Measurements from ENCODE around the gene STOX2. TPM values are rescaled to one million over a fixed set of nuclear protein-coding genes. Genes with fewer than 3 reads are reported as not detected.

The STOX2 gene
- polyA plus RNA-seq, 1 of the 3 experiments (the other 2 are of a cell fraction): 0.16 TPM

DNA sequence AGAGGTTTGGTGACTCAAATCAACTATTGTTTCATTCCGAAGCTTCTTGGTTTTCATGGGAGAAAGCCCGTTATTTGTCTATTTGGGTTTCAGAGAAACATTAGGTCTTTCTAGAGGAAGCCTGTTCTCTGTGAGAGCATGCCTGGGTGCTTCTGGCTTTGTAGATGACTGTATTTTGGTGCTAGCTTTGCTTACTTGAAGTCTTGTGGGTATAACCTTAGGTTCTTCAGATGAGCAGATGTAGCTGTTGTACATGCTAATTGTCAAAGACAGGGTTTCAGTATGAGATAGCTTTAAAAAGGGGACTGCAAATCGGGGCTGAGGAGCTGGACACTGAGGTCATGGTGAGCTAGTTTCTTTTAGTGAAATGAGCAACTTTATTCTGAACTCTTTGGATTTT is 7.9 kb upstream of the STOX2 start:
- Histone ChIP-seq H3K27ac (ENCODE audit: low read depth in 2 of 2, low read length in 1 of 2) (no peak overlapping the region), H3F3A (replicated peaks; ENCODE audit: insufficient read depth) (no peaks in the 10 kb centered on the region), H3K4me1 (ENCODE audit: control insufficient read depth in 1 of 2, insufficient read depth in 2 of 2, low read depth in 1 of 2, low read length in 1 of 2) (no peaks in the 10 kb centered on the region), H3K4me3 (ENCODE audit: low read depth in 2 of 2, low read length in 1 of 2) (no peak overlapping the region), H3K9me3 (no peaks in the 10 kb centered on the region), H4K20me1 (ENCODE audit: insufficient read depth) (no peaks in the 10 kb centered on the region), H3K4me2 (no peak overlapping the region), H3K79me2 (ENCODE audit: insufficient read depth) (no peaks in the 10 kb centered on the region), H3K9ac (no peak overlapping the region), H2AFZ (ENCODE audit: low read depth) (no peak overlapping the region), H3K27me3 (ENCODE audit: insufficient read depth) (no peaks in the 10 kb centered on the region), H3K9me2 (no peaks in the 10 kb centered on the region), H3K36me3 (replicated peaks in 1 of 2; ENCODE audit: control insufficient read depth in 1 of 2, insufficient read depth in 2 of 2, low read length in 1 of 2) (no peaks in the 10 kb centered on the region)
- WGBS (ENCODE audit: low lambda C conversion rate): 48% methylated on average over 3 of the region's 3 CpGs
- ChIA-PET CTCF (interaction anchor here (2.0 kb wide), 1 partner anchor 57 kb away, joined by 8 read pairs; no protein-coding TSS in a partner anchor), POLR2A (no interaction called here)
- no peak for DNase-seq
- TF ChIP-seq PBX3 (IDR thresholded peaks at IDR 0.05) (no peak), NRF1 (IDR thresholded peaks at IDR 0.05; ENCODE audit: low read depth, low read length) (no peak), RAD21 (IDR thresholded peaks at IDR 0.05; ENCODE audit: low read length) (no peak), RFX5 (IDR thresholded peaks at IDR 0.05; ENCODE audit: low read length) (no peak), SIN3A (IDR thresholded peaks at IDR 0.05; ENCODE audit: borderline replicate concordance, low read depth, low read length) (no peak), NFIC (IDR thresholded peaks at IDR 0.05; ENCODE audit: borderline replicate concordance) (no peak), YY1 (IDR thresholded peaks at IDR 0.05; ENCODE audit: low read depth) (no peak), TCF12 (IDR thresholded peaks at IDR 0.05) (no peak)
- TF ChIP-seq, protein P1, sequence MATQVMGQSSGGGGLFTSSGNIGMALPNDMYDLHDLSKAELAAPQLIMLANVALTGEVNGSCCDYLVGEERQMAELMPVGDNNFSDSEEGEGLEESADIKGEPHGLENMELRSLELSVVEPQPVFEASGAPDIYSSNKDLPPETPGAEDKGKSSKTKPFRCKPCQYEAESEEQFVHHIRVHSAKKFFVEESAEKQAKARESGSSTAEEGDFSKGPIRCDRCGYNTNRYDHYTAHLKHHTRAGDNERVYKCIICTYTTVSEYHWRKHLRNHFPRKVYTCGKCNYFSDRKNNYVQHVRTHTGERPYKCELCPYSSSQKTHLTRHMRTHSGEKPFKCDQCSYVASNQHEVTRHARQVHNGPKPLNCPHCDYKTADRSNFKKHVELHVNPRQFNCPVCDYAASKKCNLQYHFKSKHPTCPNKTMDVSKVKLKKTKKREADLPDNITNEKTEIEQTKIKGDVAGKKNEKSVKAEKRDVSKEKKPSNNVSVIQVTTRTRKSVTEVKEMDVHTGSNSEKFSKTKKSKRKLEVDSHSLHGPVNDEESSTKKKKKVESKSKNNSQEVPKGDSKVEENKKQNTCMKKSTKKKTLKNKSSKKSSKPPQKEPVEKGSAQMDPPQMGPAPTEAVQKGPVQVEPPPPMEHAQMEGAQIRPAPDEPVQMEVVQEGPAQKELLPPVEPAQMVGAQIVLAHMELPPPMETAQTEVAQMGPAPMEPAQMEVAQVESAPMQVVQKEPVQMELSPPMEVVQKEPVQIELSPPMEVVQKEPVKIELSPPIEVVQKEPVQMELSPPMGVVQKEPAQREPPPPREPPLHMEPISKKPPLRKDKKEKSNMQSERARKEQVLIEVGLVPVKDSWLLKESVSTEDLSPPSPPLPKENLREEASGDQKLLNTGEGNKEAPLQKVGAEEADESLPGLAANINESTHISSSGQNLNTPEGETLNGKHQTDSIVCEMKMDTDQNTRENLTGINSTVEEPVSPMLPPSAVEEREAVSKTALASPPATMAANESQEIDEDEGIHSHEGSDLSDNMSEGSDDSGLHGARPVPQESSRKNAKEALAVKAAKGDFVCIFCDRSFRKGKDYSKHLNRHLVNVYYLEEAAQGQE (IDR thresholded peaks at IDR 0.05; ENCODE audit: low read depth, low read length): no peak
- TF ChIP-seq, protein P2, sequence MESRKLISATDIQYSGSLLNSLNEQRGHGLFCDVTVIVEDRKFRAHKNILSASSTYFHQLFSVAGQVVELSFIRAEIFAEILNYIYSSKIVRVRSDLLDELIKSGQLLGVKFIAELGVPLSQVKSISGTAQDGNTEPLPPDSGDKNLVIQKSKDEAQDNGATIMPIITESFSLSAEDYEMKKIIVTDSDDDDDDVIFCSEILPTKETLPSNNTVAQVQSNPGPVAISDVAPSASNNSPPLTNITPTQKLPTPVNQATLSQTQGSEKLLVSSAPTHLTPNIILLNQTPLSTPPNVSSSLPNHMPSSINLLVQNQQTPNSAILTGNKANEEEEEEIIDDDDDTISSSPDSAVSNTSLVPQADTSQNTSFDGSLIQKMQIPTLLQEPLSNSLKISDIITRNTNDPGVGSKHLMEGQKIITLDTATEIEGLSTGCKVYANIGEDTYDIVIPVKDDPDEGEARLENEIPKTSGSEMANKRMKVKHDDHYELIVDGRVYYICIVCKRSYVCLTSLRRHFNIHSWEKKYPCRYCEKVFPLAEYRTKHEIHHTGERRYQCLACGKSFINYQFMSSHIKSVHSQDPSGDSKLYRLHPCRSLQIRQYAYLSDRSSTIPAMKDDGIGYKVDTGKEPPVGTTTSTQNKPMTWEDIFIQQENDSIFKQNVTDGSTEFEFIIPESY (IDR thresholded peaks at IDR 0.05; ENCODE audit: borderline replicate concordance, low read depth): no peak

DNA sequence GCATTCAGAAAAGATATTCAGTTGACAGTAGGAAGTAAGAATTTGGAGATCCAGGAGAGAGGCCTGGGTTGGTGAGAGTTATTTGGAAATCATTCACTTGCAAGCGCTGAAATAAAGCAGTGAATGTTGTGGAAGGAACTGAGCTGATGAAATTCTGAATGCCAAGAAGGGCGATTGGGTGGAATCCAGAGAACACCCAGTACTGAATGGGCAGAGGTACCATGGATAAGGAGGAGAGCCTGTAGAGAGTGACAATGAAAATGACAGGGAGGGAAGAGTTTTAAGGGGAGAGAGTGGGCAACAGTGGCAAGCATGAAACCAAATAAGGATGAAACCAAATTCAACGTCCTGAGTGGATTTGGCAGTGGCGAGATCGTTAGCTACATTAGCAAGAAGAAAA is 6.7 kb upstream of the STOX2 start:
- no peak overlapping the region for H3K4me2 ChIP-seq
- no peaks in the 10 kb centered on the region for H3K9me3 ChIP-seq
- H3K4me3 ChIP-seq (ENCODE audit: low read depth in 2 of 2, low read length in 1 of 2): no peak overlapping the region
- no peak overlapping the region for H3K27ac ChIP-seq (ENCODE audit: low read depth in 2 of 2, low read length in 1 of 2)
- H3K9me2 ChIP-seq: no peaks in the 10 kb centered on the region
- no peaks in the 10 kb centered on the region for H3K79me2 ChIP-seq (ENCODE audit: insufficient read depth)
- ChIA-PET CTCF (no interaction called here), POLR2A (no interaction called here)
- no peaks in the 10 kb centered on the region for H4K20me1 ChIP-seq (ENCODE audit: insufficient read depth)
- no peak overlapping the region for H3K9ac ChIP-seq
- H3K4me1 ChIP-seq (ENCODE audit: control insufficient read depth in 1 of 2, insufficient read depth in 2 of 2, low read depth in 1 of 2, low read length in 1 of 2): no peaks in the 10 kb centered on the region
- 46% methylated on average over 5 of the region's 5 CpGs for WGBS (ENCODE audit: low lambda C conversion rate)
- H3K36me3 ChIP-seq (replicated peaks in 1 of 2; ENCODE audit: control insufficient read depth in 1 of 2, insufficient read depth in 2 of 2, low read length in 1 of 2): no peaks in the 10 kb centered on the region
- H2AFZ ChIP-seq (ENCODE audit: low read depth): no peak overlapping the region
- DNase-seq: no peak
- no peaks in the 10 kb centered on the region for H3F3A ChIP-seq (replicated peaks; ENCODE audit: insufficient read depth)
- H3K27me3 ChIP-seq (ENCODE audit: insufficient read depth): no peaks in the 10 kb centered on the region; the same call in 1 of the 2 replicates
- no peak for TF ChIP-seq ELF1 (IDR thresholded peaks at IDR 0.05)
- no peak for TF ChIP-seq RAD21 (IDR thresholded peaks at IDR 0.05; ENCODE audit: low read length)
- TF ChIP-seq, protein P1 (IDR thresholded peaks at IDR 0.05; ENCODE audit: low read depth, low read length): no peak
- TF ChIP-seq USF2 (IDR thresholded peaks at IDR 0.05; ENCODE audit: borderline replicate concordance, low read depth, low read length): no peak
- TF ChIP-seq MAX (IDR thresholded peaks at IDR 0.05; ENCODE audit: low read depth): no peak
- TF ChIP-seq RCOR1 (IDR thresholded peaks at IDR 0.05; ENCODE audit: low read length): no peak
- TF ChIP-seq MXI1 (IDR thresholded peaks at IDR 0.05; ENCODE audit: low read depth, low read length): no peak
- TF ChIP-seq JUND (IDR thresholded peaks at IDR 0.05): no peak

Data from SK-N-SH (cell line).